HG02870 (cell line): ENCODE results near the gene ENPEP.
"Not testable (repeated sequence)": the region's sequence is repeated elsewhere in the genome, so short reads cannot be mapped to it uniquely, and the experiment has no call there.

Source experiments
- ATAC-seq: cut with Tn5 transposase; IDR thresholded peaks from one replicate; pipeline ENCODE4 v1.9.1; 2021; ENCODE audit warnings: mild to moderate bottlenecking, moderate library complexity; ENCODE audit not compliant: unreplicated experiment

The ENPEP gene

GRCh38 chr4:110475881-110476818, at the start of gene ENPEP:
Gene ENPEP (plus strand): TSS chr4:110476155. CDS start chr4:110476415, 260 bp downstream.
- ATAC-seq = no peak

DNA sequence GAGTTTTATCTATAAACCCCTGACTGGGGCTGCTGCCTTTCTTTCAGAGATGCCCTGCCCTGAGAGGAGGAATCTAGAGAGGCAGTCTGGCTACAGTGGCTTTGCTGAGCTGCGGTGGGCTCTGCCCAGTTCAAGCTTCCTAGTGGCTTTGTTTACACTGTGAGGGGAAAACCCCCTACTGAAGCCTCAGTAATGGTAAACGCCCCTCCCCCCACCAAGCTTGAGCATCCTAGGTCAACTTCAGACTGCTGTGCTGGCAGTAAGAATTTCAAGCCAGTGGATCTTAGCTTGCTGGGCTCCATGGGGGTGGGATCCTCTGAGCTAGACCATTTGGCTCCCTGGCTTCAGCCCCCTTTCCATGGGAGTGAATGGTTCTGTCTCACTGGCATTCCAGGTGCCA, 44.1 kb upstream of the ENPEP start:
- not testable (repeated sequence) for ATAC-seq

- ATAC-seq = not testable (repeated sequence)
Measured at GRCh38 chr4:110437292-110437691, 38.7 kb upstream of the ENPEP start.

- ATAC-seq = not testable (repeated sequence)
Measured at GRCh38 chr4:110439209-110439608, 36.7 kb upstream of the ENPEP start.

DNA sequence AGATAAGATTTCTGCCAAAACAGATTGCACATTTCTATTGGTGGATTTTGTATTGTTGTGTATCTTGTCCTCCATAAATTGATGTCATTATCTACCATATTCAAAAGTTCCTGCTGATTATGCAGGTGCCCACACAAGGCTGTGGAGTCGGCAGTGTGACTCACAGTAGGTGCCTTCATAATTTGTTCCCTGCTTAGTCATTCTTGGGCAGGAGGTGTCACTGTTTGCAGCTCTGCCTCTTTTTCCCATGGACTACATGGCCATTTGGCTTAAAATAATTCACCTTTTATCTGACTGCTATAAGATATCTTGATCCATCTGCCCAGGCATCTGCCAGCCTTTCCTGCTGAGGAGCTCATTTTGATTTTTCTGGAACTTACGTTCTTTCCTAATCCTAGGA, 33.6 kb upstream of the ENPEP start:
- ATAC-seq = no peak

DNA sequence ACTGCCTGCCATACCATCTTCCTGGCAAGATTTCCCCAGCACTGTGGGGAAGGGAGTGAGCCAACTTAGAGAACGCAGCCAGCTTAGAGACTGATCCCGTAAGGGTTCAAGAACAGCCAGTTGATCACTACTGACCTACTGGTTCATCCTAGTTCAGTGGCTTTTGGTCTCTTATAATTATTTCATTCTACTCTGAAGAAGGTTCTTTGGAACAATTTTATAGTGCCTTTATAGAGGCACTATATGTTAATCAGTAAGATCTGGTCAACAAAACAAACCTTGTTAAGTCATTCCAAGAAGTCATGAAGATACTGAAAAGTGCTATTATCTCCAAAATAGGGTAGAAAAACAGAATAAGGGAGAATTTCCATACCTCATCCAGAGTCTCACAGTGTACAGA, 33.2 kb upstream of the ENPEP start:
- no peak for ATAC-seq

DNA sequence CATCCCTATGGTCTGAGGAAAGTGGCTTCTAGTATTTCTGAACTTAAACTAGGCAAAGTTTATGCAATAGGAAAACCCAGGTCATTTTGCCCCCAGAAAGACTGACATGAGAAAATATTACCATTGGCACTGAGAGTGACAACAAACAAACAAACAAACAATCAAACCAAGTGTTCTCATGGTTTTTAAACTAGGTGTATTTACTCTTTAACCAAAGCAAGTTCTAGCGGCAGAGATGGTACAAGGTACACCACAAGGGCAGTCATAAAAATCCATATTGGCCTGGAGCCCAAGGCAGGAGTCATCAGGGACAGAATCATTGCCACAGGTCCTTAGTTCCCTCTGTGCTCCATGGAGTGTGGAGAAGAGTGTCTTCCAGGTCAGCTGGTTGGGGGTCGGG, 26.0 kb upstream of the ENPEP start:
- ATAC-seq = no peak

DNA sequence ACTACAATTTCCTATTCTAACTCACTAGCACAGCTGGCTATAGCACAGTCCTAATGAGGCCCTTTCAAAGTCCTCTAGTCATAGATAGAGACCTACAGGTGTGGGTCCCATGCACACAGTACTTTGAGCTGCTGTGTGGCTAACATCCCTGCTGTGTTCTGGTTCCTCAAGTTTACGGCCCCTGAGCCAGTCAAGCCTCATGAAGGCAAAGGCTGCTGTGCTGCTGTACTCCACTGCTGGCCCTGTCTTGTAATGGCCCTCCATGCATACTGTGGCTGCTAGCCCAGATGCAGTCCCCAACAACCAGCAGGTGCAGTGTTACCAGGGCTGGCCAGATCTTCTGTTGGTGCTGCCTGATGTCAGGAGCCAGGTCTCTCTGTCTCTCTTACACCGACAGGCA, 23.4 kb upstream of the ENPEP start:
- no peak for ATAC-seq

DNA sequence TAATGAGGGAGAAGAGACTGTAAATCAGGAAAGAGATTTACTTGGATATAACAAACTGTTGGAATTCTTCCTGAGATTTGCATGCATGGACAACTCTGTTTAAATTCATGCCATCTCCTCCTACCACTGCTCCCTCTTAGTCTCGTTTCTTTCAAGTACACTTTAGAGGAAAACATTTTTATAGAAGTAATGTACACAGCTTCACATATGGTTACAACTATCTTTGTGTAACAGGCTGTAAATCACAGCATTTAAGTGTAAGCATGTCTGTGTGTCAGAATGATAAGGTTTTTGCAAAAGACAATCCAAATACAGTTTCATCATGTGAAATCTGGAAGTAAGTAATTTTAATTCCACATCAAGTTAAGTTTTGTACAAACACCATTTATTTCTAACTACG, 21.5 kb upstream of the ENPEP start:
- ATAC-seq = no peak

- ATAC-seq = no peak
Measured at GRCh38 chr4:110458494-110459266, 17.3 kb upstream of the ENPEP start.

GRCh38 chr4:110460074-110460746, 15.7 kb upstream of the ENPEP start:
- ATAC-seq = no peak

DNA sequence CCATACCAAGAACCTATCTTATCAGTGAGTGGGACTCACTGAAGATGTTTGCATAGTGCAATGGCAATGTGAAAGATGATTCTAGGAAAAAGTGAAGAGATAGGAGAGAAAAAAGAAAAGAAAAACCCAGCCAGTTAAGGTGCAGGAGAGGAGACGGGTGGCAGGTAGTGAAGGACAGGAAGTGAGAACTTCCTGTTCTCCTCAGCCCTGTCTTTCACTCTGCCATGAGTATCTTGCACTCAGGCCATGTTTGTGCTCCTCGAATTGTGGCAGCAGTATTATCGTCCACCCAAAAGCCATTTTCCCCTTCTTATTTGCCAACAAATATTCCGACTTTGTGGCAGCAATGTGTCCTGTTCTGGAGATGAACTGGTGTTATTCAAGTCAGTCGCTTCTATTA, 8.6 kb upstream of the ENPEP start:
- no peak for ATAC-seq

- no peak for ATAC-seq
Measured at GRCh38 chr4:110472583-110473329, 3.2 kb upstream of the ENPEP start.

GRCh38 chr4:110474481-110474880, 1.5 kb upstream of the ENPEP start:
- no peak for ATAC-seq

DNA sequence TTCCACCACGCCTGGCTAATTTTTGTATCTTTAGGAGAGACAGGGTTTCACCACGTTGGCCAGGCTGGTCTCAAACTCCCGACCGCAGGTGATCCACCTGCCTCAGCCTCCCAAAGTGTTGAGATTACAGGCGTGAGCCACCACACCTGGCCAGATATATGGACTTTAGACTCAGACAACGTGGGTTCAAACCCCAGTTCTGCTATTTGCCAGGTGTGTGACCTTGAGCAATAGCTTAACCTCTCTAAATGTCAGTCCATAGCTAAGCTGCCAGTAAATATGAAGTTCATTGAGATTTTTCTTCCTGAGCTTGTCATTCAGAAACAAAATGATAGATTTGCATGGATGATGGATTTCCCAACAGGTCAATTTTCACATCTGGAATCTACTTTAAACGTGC, 875 bp upstream of the ENPEP start:
- not testable (repeated sequence) for ATAC-seq

DNA sequence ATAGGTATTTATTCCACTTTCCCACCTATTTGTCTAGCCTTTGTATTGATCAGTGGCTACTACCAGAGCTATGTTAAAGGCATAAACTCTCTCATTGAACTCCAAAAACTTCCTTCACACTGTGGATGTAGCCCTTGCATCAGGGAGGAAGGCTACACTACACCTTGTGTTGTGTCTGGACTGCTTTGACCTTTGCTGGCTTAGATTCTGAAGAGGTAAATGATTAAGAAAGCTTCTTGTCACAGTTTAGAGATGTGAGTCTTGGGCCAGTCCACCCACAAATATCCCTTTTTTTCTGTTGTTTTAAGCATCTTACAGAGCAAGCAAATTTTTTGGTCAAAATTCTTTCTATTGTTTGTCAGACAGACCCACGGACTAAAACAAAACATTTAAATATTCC, 1.9 kb downstream of the ENPEP start:
- no peak for ATAC-seq

- no peak for ATAC-seq
Measured at GRCh38 chr4:110480031-110480549, 4.1 kb downstream of the ENPEP start.

GRCh38 chr4:110480746-110481271, 4.9 kb downstream of the ENPEP start:
- no peak for ATAC-seq

GRCh38 chr4:110483516-110483915, 7.6 kb downstream of the ENPEP start:
- ATAC-seq = no peak

DNA sequence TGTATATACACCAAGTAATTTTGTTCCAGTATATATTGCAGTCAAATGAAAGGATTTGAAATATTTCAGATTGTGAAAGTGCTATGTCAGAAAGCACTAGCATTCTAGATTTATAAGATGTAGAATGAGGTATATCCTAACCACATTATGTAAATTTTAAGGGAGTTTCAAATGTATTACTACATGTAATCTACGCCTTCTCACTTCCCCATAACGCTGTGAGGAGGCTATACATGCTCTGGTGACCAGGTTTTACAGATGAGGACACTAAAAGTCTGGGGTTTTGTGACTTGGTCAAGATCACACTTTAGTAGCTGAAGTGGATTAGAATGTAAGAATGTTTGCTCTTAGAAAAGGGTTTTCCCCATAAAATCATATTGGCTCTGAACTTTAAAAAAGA, 8.1 kb downstream of the ENPEP start:
- ATAC-seq = peak; percentile 98
